Measurements from ENCODE around the gene UBTD1.

Gene UBTD1

GRCh38 chr10:97590082-97590747 is 91.5 kb downstream of the UBTD1 start:
- peak; percentile 12 for DNase-seq

GRCh38 chr10:97590748-97591495 is 92.2 kb downstream of the UBTD1 start:
- no peak for DNase-seq

GRCh38 chr10:97593421-97593820 is 94.7 kb downstream of the UBTD1 start:
- DNase-seq = no peak

- DNase-seq = no peak
These were observed 97.7 kb downstream of the UBTD1 start for GRCh38 chr10:97596101-97597082.

- no peak for DNase-seq
These were observed 99.1 kb downstream of the UBTD1 start for GRCh38 chr10:97597778-97598177.

GRCh38 chr10:97598407-97599271 is 99.9 kb downstream of the UBTD1 start:
- no peak for DNase-seq

GRCh38 chr10:97599272-97599619 is 100.5 kb downstream of the UBTD1 start:
- DNase-seq = no peak

GRCh38 chr10:97600616-97601015 is 101.9 kb downstream of the UBTD1 start:
- no peak for DNase-seq

GRCh38 chr10:97601268-97602215 is 102.8 kb downstream of the UBTD1 start:
- no peak for DNase-seq

GRCh38 chr10:97607095-97607636 is 108.4 kb downstream of the UBTD1 start:
- DNase-seq = no peak

- DNase-seq = no peak
These were observed 110.4 kb downstream of the UBTD1 start for GRCh38 chr10:97608991-97609561.

GRCh38 chr10:97611473-97611872 is 112.7 kb downstream of the UBTD1 start:
- no peak for DNase-seq

- DNase-seq = peak; percentile 6
These were observed 113.7 kb downstream of the UBTD1 start for GRCh38 chr10:97612386-97612785.

- no peak for DNase-seq
These were observed 119.6 kb downstream of the UBTD1 start for GRCh38 chr10:97618285-97618684.

- no peak for DNase-seq
These were observed 120.0 kb downstream of the UBTD1 start for GRCh38 chr10:97618733-97619132.

Data from CD4-positive, alpha-beta T cell treated with Interleukin-17A for 1 hour (primary cell).